HG02970 (cell line): ENCODE results near the gene SNX30.

Source experiments
- ATAC-seq: cut with Tn5 transposase; IDR thresholded peaks from one replicate; pipeline ENCODE4 v1.9.1; 2021; ENCODE audit warnings: mild to moderate bottlenecking, moderate library complexity, moderate number of reproducible peaks; ENCODE audit not compliant: unreplicated experiment, low FRiP score

SNX30 gene

DNA sequence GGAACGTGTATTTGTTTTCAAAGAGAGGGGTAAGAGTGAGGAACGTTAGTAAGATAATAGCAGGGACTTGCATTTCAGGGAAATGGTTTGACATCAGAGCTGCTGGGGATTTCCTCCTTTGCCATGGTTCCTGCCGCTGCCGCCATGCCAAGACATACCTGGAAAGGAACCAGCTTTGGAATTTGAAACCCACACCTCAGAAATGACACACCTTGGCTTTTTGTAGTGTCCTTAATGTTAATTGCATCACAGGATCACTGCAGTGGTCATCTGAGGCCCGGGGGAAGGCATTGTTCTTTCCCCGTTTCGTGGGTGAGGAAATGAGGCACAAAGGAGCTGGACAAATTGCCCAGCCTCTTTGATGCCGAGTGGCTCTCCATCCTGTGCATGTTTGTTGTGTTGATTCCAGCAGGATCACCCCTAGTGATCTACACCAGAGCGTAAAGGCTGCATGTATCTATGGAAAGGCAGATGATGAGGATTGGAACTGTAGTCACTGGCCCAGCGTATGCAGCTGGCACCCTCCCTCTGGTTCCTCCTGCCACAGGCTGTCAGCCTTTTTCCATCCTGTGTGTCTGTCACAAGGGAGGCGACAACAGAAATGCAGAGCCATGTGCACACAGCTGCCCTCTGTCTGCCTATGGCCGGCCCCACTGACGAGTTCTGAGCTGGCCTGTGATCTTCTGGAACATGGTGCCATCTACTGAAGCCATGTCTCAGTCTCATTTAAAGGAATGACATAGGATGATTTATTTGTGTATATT, 102.4 kb downstream of the SNX30 start:
- no peak for ATAC-seq

DNA sequence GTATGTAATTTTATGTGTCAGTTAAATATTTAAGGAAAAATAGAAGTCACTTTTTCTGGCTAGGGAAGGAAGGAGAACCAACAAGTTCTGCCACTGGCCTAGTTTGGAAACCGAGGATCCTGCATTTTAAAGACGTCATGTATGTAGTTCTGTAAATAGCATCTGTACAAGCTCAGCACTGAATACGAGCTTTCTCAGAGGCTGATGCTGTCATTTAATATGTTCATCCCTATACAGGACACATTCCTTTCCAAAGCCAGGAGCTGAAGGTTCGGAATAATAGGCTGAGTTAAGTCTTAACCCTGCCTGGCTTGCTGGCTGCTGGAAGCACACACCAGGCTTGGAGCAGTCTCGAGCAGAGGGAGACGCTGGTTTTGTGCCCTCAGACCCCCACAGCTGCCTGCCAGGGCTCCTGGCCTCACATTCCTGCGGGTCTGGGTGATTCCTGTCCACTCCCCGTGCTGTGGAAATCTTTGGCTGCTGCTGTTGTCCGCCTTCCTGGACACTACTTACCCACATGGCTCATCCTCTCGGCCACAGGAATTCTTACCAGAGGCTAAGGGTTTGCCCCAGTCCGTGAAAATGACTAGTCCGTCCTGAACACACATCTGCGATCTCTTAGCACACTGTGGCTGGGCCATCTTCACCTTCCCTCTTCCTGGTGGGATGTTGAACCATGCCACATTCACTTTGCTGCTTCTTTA, 103.5 kb downstream of the SNX30 start:
- ATAC-seq, result no peak

DNA sequence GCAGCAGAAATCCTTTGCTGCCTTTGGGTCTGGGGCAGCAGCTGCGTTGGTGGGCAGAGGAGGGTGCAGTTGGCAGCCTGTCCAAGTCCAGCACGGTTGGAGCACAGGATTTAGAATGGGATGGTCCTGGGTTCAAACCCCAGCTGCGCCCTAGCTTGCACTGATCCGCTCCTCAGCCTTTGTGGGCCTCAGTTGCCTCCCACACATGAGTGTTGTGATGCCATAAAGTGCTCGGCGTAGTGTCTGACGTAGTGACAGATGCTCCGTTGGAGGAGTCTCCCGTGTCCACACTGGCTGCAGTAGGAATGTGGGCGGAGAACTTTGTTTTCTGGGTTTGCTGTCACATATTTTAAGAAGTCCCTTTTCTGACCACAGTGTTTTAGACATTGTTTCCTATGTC, 104.1 kb downstream of the SNX30 start:
- ATAC-seq, result no peak

DNA sequence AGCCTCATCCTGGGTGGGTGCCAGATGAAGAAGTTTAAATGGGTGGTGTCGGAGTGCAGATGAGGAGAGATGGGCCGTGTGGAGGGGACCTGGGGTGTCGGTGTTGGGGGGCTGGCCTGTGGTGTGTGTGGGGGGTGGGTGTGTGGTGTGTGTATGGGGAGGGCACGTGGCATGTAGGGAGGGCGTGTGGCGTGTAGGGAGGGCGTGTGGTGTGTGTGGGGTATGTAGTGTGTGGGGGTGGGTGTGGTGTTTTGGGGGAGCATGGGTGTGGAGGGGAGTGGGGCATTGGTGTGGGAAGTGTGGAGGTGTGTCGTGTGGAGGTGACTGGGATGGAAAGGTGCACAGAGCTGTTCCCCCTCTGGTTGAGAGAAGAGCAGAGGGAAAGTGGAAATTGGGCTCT, 105.6 kb downstream of the SNX30 start:
- ATAC-seq, result no peak

DNA sequence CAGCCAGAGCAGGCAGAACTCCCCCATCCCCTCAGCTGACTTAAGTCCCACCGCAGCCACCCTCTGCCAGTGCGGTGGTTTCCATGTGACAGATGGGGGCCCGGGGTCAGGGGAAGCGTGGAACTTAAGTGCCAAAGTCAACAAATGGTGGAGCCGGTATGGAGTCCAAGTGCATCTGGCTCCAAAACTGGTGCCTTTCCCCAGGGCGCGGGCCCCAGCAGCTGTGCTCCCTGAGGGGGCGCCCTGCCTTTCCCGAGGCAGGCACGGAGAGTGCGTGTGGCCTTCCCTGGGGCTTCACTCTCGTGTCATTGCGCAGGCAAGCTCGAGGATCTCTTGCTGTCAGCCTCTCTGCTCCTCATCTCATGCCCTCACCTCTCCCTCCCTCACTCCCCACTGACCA, 106.3 kb downstream of the SNX30 start:
- no peak for ATAC-seq

DNA sequence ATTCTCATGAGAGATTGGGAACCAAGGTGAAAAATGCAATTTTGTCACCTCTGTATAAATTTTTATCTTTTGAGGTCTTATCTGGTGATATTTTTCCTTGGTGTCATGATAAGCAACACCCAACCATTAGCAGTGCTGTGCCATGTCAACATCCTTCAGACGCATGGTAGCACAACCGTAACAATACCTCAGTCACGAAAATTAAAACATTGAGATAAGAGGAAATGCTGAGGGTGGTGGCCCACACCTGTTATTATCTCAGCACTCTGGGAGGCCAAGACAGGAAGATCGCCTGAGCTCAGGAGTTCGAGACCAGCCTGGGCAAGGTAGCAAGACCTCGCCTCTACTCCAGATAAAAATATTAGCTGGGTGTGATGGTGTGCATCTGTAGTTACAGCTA, 107.4 kb downstream of the SNX30 start:
- no peak for ATAC-seq

DNA sequence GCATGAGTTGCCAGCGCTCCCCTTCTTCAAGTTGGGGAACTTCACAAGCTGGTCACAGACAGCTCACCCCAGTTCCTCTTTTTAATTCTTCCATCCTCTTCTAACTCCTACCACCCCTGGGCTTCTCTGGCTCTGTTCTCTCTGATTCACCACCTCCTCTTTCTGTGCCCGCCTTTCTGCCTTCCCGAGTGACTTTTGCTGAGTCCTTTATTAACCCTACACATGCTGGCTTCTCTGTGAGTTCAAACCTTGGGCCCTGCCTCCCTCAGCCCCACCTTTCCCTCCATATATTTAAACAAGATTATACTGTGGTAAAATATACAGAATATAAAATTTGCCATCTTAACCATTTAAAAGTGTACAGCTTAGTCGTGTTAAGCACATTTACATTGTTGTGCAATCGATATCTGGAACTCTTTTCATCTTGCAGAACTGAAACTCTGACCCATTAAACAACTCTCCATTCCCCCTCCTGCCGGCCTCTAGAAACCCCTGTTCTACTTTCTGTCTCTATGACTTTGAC, 108.1 kb downstream of the SNX30 start:
- no peak for ATAC-seq

DNA sequence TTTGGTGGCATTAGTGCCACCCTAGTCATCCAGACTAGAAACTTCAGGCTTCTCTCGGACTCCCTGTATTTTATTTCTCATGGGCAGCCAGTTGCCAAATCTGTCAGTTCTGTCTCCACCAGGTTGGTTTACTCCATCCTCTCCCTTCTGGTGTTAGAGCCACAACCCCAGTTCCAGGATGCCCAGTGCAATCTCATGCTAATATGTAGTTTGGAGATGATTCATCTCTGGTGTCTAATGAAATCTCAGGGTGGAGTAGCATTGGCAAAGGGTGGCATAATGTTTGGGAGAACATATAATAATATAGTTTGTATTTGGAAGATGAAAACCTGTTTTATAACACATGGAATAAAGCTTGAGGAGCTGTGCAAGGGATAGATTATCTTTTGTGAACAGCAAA, 109.9 kb downstream of the SNX30 start:
- no peak for ATAC-seq

DNA sequence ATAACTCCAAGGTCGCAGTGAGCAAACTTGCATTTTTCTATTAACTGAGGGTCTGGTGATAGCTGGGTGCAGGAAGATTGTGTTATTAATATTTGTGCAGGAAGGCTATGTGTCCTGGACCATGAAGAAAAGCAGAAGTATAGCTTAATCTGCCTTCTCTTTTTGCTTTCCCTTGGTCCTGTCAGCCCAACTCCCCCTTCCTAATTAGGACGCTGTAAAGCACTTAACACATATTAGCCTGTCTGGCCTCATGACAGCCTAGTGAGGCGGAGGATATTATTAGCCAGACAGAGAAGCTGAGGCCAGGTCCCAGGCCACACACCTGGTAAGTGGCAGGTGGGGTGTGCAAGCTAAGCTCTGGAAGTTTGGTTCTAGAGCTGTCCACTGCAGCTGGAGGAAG, 110.6 kb downstream of the SNX30 start:
- no peak for ATAC-seq

DNA sequence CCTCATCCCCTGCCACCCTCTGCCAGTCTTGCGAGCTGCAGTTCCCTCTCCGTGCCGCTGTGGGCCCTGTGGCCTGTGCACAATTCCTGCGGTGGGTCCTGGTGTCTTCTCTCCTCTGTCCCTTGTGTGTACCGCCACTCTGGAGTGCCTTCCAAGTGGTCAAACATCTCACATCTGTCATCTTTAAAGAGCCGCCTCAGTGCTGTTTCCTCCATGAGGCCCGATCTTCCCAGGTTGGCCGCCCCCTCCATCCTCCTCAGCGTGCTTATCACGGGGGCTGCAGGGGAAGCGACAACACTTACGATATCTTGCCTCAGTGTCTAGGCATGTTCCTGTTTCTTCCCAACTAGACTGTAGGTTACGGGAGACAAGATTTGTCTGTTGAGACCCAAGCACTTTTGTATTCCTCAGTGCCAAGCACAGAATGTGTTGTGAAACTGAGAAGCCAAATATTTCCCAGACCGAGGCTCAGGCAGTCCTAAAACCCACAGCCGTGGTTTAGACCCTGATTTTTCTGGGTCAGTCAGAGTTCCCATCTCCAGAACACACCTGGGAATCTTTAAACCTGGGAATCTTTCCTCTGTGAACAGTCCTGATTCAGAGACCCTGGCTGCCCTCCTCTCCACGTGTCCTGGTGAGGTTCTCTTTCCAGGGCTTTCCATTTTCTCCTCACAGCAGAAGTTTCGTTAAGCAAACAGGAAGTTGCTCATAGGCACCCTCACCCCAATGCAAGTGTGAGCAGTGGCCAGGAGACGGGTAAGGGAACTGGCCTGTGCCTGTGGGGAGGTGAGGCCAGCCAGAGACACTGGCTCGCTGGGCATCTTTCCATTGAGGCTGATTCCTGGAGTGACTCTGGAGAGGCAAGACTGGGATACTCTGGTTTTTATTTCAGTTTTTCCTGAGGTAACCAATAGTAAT, 111.3 kb downstream of the SNX30 start:
- ATAC-seq, result no peak

DNA sequence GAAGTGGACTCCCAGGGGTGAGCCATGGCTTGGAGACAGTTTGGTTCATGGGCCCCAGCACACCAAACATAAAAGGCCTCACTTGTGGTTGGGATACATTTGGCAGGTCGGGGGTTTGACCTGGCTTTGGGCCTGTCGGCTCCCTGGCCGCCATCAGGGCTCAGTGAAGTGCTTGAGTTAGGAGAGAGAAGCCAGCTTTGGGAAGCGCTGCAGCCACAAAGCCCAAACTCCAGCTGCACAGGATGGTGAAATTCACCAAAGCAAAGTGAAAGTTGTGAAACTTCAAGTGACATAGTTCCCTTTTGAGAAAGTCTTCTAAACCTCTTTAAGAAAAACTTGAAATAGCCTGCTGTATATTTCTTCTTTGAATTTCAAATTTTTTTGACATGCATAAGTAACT, 112.7 kb downstream of the SNX30 start:
- no peak for ATAC-seq

DNA sequence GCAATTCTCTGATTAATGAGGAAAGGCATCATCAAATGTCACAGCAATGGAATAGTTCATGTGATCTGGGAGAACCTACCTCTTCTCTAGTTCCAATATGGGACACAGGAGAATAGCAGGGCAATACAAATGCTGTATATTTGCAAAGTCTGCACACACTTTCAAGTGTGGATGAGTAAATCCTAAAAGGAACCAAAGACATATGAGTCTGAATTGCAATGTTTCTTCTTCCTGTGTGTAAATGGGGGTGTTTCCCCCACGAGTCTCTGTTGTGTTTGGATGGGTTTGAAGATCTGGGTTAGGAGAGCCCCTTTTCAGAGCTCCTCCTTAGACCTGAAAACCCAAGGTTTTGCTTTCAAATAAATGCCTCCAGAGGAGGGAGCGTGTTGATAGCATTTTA, 113.2 kb downstream of the SNX30 start:
- no peak for ATAC-seq

DNA sequence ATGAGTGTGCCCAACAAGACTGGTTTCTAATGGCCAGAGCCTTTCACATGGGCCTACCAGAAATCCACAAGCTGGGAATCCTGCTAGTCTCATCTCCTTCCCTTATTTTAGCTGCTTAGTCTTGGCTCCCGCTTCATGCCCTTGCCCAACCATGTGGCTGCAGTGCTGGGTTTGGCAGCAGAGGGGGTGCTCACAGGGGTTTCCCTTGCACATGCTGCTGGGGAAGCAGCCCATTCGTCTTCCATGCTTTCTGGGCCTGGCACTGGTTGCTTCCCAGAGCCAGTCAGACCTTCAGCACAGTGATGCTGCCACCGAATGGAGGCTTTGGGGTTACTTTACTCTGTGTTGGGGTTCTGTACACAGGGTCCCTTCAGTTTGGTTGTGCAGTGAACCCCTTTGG, 113.8 kb downstream of the SNX30 start:
- no peak for ATAC-seq

DNA sequence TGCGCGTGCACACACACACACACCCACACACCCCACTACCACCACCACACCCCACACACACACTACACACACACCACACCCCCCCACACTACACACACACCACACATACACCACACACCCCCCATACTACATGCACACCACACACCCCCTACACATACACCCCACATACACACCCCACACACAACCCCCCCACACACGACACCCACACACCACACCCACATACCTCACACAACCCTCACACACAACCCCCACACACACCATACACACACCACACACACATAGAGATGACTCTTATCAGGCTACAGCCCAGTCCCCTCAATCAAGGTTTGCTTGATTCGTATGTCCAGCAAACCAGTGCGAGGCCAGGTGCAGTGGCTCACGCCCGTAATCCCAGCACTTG, 114.4 kb downstream of the SNX30 start:
- no peak for ATAC-seq

DNA sequence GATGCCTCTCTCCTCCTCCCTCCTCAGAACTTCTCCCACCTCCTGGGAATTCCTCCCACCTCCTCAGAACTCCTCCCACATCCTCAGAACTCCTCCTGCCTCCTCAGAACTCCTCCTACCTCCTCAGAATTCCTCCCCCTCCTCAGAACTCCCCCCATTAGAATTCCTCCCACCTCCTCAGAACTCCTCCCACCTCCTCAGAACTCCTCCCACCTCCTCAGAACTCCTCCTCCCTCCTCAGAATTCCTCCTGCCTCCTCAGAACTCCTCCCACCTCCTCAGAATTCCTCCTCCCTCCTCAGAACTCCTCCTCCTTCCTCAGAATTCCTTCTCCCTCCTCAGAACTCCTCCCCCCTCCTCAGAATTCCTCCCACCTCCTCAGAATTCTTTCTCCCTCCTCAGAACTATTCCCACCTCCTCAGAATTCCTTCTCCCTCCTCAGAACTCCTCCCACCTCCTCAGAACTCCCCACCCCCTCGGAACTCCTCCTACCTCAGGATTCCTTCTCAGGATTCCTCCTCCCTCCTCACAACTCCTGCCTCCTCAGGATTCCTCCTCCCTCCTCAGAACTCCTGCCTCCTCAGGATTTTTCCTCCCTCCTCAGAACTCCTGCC, 116.2 kb downstream of the SNX30 start:
- no peak for ATAC-seq

DNA sequence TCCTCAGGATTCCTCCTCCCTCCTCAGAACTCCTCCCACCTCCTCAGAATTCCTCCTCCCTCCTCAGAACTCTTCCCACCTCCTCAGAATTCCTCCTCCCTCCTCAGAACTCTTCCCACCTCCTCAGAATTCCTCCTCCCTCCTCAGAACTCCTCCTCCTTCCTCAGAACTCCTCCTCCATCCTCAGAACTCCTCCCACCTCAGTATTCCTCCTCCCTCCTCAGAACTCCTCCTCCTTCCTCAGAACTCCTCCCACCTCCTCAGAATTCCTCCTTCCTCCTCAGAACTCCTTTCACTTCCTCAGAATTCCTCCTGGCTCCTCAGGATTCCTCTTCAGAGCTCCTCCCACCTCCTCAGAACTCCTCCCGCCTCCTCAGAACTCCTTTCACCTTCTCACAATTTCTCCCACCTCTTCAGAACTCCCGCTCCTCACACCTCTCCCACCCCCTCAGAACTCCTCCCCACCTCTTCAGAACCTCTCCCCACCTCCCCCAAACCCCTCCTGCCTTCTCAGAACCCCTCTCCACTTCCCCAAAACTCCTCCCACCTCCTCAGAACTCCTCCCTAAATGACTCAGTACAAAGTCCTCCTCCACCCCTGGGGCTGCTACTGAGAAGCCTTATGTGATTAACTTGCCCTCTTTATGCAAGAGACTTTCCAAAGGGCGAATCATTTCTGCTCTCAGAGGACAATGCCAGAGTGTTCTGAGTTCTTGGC, 116.9 kb downstream of the SNX30 start:
- ATAC-seq, result no peak

DNA sequence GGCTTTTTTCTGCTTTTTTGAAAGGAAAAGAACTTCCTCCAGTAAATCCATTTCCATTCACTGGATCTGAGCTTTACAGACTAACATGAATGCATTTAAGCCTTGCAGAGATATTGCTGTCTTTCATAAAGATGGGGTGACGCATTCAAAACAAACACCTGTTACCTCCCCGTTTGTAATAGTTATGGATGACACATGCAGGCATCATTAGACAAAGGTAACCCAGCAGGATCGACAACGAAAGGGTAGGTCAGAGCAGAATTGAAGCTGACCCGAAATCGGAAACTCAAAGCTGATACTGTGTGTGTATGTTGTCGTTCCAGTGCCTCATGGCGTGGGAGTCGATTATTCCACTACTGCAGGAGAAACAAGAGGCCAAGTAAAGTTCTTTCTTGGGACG, 117.9 kb downstream of the SNX30 start:
- no peak for ATAC-seq

DNA sequence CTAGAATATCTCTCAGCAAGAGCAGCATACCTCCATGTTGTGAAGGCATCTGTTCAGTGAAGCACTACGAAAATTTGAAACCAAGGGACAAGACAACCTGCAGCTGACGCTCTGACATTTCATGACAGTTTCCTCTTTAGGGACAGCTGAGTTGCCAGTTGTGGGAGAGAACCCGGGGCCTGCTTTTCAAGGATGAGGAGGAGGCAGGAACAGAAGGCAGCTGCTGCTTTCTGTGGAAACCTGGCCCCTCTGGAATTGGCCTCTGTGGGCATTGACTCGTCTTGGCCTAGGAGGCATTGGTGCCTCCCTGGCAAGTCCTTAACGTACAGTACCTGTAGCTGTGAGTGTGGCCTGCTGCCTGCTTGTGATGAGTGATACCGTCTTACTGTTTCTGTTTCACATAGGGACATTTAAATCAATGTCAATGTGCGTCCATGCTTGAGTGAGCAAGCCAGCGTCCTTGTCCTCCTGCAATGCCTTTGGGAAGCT, 118.5 kb downstream of the SNX30 start:
- no peak for ATAC-seq

DNA sequence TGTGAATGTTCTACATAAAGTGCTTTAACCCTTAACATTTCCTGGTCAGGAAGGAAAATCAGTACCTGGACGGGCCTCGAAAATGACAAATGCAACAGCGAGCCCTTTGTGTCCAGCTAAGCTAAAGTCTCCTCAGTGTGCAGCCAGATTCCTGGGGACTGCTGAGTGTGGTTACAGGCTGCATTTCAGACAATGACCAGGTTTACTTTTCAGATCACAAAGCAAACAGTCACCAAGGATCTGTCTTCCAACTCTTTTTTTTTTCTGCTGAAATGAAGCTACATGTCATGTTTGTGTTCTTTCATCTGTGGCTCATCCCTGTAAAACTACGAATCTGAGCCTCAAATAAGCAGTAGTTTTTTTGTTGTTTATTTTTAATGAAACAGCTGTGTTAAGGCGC, 119.4 kb downstream of the SNX30 start:
- ATAC-seq, result no peak

DNA sequence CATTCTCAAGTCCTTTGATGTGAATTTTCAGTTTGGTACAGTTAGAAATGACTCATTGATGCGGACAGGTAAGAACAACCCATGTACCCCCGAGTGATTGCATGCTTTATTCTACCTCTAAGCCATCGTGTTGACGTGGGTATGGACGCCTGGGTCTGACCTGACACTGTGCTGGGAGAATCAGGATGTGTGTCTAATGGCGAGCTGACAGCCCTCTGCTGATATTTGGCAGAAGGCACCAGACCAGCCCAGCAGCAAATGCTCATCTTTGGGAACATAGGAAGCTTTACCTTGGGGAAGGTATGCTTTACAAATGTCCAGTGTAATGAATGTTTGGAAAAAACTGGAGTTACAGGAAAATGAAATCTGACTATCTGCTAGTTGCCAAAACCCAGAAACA, 120.0 kb downstream of the SNX30 start:
- no peak for ATAC-seq
